ENCODE measurements around the gene DCT.

Gene DCT

GRCh38 chr13:94395860-94396259 lies 83.6 kb downstream of the DCT start:
- no peak for DNase-seq (ENCODE audit: low spot score)

DNA sequence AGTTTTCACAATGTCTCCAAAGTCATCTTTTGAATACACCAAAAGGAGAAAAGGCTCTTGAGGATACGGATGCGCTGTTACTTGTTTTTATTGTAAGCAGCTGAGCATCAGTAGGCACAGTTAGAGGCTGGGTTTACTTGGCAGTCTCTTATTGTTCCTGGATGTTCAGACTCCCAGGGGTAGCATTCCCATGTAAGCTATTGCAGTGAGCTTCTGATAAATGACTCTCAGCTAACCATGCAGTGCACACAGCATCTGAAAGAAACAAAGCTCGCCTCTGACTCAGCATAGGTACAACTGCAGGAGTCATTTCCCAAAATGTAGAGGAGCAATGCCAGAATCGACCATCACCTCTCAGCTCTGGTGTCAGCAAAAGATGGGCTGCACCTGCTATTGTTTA lies 84.8 kb downstream of the DCT start:
- no peak for DNase-seq (ENCODE audit: low spot score)

- no peak for DNase-seq (ENCODE audit: low spot score)
Measured at GRCh38 chr13:94390881-94391280, 88.6 kb downstream of the DCT start.

DNA sequence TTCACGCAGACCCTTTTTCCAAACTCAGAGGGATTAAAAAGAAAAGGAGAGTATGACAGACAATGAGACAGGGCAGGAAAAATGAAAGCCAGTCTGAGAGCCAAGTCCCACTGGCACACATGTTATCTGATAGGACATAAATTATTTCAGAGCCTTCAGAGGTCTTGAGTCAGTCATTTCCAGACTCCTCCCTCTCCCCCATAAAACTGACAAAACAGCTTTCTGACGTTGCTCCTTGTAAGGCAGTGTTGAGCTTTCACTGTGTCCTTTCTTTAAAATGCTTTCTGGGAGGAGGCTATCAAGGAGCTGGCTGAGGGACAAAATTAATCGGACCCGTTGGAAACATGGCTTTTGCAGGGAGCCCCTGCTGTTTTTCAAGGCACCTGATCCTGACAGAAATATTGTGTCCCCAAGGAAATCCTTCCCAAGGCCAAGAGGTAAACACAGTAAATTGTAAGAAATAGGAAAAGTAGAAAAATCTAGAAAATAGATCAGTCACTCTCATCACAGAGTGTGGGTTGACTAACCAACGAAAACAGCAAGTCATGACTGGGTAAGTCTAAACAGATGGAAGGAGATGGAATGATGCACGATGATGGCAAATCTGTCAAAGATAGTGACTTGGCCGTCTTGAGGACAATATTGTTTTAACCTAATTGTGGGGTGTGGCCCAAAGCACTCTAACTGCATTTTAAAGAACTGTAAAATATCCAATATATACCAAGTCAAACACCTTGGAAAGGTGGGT lies 89.7 kb downstream of the DCT start:
- DNase-seq (ENCODE audit: low spot score) = no peak

DNA sequence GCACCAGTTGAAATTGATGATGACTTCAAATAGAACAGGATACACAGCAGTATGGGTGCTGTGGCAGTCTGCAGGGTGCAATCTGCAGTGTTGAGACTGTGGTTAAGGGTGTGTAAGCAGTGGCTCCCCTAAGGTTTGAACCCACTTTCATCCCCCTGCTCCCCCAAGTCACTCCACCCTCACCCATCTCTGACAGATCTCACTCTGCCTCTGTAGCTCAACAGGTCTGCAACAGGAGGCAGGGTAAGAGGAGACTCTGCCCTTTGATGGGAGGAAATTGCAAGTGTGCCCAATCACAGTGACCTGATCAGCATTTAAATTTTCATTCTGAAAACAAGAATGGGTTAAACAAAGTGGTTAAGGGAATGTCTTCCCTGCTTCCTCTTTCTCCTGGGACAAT lies 92.4 kb downstream of the DCT start:
- no peak for DNase-seq (ENCODE audit: low spot score)
